WTC11 (cell line): Measurements from ENCODE around the gene PAK6.

Experiments used
- ATF1 ChIP-seq: sonication (generic); formaldehyde crosslinking; IDR thresholded peaks from 2 replicates; pipeline ENCODE4 v1.8.1; 2023; ENCODE audit warnings: mild to moderate bottlenecking, moderate library complexity, missing genetic modification reagents
- CREB1 ChIP-seq: sonication (generic); formaldehyde crosslinking; IDR thresholded peaks from 2 replicates; pipeline ENCODE4 v1.8.0; 2023; ENCODE audit warnings: mild to moderate bottlenecking, missing genetic modification reagents
- CREM ChIP-seq: sonication (generic); formaldehyde crosslinking; IDR thresholded peaks from 2 replicates; pipeline ENCODE4 v1.8.1; 2022; ENCODE audit warnings: mild to moderate bottlenecking, missing genetic modification reagents, moderate library complexity
- SP1 ChIP-seq: sonication (generic); formaldehyde crosslinking; conservative IDR thresholded peaks from 2 replicates; pipeline ENCODE4 v1.8.1; 2022; ENCODE audit warnings: missing genetic modification reagents
- TF ChIP-seq, protein P1 (sequence below): fragments of 200-600 bp; IDR thresholded peaks from 2 replicates; pipeline ENCODE4 v1.8.0; 2022; ENCODE audit warnings: antibody characterized with exemption
- TF ChIP-seq, protein P2 (sequence below): sonication (generic); formaldehyde crosslinking; IDR thresholded peaks from 2 replicates; pipeline ENCODE4 v1.8.0; 2022; ENCODE audit warnings: mild to moderate bottlenecking, missing genetic modification reagents
- TF ChIP-seq, protein P3 (sequence below): sonication (generic); formaldehyde crosslinking; conservative IDR thresholded peaks from 2 replicates; pipeline ENCODE4 v1.8.1; 2022; ENCODE audit warnings: mild to moderate bottlenecking, missing genetic modification reagents
- TF ChIP-seq, protein P4 (sequence below): sonication (generic); formaldehyde crosslinking; IDR thresholded peaks from 2 replicates; pipeline ENCODE4 v1.8.1; 2022; ENCODE audit warnings: low read depth, mild to moderate bottlenecking, moderate library complexity, missing genetic modification reagents, borderline replicate concordance
- TF ChIP-seq, protein P5 (sequence below): sonication (generic); formaldehyde crosslinking; IDR thresholded peaks from 2 replicates; pipeline ENCODE4 v1.8.1; 2023; ENCODE audit warnings: mild to moderate bottlenecking, missing genetic modification reagents, moderate library complexity

DNA sequence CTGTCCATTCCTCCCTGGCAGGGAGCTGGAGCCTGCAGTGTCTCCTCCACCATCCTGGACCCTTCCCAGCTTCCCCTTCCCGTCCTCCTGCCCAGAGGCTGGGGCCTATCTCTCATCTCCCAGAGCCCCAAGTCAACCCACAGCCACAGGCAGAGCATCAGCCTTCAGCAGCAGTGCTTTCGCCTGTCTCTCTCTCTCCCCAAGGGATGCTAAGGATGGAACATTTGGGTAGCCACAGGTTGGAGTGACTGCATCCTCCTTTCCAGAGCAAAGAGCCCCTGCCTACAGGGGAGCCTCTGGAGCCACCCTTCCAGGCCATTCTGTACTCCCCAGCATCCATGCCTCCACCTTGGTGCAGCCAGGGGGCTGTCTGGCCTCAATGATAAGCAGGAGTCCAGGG is 64.7 kb downstream of the PAK6 start:
- TF ChIP-seq CREM (CRISPR knock-in tag) (no peak), ATF1 (CRISPR knock-in tag) (no peak), SP1 (CRISPR knock-in tag) (no peak), CREB1 (CRISPR knock-in tag) (no peak)
- TF ChIP-seq, protein P1, sequence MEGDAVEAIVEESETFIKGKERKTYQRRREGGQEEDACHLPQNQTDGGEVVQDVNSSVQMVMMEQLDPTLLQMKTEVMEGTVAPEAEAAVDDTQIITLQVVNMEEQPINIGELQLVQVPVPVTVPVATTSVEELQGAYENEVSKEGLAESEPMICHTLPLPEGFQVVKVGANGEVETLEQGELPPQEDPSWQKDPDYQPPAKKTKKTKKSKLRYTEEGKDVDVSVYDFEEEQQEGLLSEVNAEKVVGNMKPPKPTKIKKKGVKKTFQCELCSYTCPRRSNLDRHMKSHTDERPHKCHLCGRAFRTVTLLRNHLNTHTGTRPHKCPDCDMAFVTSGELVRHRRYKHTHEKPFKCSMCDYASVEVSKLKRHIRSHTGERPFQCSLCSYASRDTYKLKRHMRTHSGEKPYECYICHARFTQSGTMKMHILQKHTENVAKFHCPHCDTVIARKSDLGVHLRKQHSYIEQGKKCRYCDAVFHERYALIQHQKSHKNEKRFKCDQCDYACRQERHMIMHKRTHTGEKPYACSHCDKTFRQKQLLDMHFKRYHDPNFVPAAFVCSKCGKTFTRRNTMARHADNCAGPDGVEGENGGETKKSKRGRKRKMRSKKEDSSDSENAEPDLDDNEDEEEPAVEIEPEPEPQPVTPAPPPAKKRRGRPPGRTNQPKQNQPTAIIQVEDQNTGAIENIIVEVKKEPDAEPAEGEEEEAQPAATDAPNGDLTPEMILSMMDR, result no peak
- TF ChIP-seq, protein P2, sequence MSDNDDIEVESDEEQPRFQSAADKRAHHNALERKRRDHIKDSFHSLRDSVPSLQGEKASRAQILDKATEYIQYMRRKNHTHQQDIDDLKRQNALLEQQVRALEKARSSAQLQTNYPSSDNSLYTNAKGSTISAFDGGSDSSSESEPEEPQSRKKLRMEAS (CRISPR knock-in tag), result no peak
- TF ChIP-seq, protein P3, sequence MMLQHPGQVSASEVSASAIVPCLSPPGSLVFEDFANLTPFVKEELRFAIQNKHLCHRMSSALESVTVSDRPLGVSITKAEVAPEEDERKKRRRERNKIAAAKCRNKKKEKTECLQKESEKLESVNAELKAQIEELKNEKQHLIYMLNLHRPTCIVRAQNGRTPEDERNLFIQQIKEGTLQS (CRISPR knock-in tag), result no peak
- TF ChIP-seq, protein P4, sequence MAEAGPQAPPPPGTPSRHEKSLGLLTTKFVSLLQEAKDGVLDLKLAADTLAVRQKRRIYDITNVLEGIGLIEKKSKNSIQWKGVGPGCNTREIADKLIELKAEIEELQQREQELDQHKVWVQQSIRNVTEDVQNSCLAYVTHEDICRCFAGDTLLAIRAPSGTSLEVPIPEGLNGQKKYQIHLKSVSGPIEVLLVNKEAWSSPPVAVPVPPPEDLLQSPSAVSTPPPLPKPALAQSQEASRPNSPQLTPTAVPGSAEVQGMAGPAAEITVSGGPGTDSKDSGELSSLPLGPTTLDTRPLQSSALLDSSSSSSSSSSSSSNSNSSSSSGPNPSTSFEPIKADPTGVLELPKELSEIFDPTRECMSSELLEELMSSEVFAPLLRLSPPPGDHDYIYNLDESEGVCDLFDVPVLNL (CRISPR knock-in tag), result no peak
- TF ChIP-seq, protein P5, sequence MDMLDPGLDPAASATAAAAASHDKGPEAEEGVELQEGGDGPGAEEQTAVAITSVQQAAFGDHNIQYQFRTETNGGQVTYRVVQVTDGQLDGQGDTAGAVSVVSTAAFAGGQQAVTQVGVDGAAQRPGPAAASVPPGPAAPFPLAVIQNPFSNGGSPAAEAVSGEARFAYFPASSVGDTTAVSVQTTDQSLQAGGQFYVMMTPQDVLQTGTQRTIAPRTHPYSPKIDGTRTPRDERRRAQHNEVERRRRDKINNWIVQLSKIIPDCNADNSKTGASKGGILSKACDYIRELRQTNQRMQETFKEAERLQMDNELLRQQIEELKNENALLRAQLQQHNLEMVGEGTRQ (CRISPR knock-in tag), result no peak
